B cell (primary cell): ENCODE data around the gene ZDHHC14.

Source experiments
- EZH2 ChIP-seq: IDR thresholded peaks from 2 replicates; pipeline ENCODE4 v1.6.1; 2012; ENCODE audit warnings: borderline replicate concordance, low read depth, mild to moderate bottlenecking, moderate library complexity, low read length; ENCODE audit not compliant: insufficient read depth, poor library complexity, severe bottlenecking
- TF ChIP-seq, protein P1 (sequence below): fragments of 200-600 bp; IDR thresholded peaks from one replicate; pipeline ENCODE4 v1.8.0; 2022; ENCODE audit warnings: antibody characterized with exemption, mild to moderate bottlenecking

DNA sequence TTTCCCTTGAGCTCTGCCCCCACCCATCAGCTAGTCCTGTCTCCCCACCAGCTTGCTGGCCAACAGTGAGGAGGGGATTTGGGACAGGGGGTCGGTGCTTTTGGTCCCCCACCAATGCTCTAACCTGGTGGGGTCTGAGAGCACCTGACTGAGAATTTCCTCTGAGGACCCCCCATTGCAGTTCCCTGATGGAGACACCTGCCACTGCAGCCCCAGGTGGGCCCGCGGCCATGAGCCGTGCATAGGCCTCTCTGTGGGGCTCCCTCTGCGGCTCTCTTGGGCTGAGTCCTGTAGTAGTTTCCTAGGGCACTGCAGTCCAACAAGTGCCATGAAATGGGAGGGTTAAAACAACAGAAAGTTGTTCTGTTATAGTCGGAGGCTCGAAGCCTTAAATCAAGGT, 269.8 kb downstream of the ZDHHC14 start:
- TF ChIP-seq, protein P1, sequence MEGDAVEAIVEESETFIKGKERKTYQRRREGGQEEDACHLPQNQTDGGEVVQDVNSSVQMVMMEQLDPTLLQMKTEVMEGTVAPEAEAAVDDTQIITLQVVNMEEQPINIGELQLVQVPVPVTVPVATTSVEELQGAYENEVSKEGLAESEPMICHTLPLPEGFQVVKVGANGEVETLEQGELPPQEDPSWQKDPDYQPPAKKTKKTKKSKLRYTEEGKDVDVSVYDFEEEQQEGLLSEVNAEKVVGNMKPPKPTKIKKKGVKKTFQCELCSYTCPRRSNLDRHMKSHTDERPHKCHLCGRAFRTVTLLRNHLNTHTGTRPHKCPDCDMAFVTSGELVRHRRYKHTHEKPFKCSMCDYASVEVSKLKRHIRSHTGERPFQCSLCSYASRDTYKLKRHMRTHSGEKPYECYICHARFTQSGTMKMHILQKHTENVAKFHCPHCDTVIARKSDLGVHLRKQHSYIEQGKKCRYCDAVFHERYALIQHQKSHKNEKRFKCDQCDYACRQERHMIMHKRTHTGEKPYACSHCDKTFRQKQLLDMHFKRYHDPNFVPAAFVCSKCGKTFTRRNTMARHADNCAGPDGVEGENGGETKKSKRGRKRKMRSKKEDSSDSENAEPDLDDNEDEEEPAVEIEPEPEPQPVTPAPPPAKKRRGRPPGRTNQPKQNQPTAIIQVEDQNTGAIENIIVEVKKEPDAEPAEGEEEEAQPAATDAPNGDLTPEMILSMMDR = no peak
- no peak for TF ChIP-seq EZH2
